Common myeloid progenitor, CD34-positive (primary cell): ENCODE data around the gene FAM151A.

Experiments
- CTCF ChIA-PET: fragments of 350-600 bp; sonication (Branson Sonifier 250); formaldehyde crosslinking; loops from one replicate; lab custom pipeline; 2021; ENCODE audit warnings: antibody characterized with exemption; lab: Charles Lee
- POLR2A ChIA-PET: fragments of 350-600 bp; sonication (Branson Sonifier 250); formaldehyde crosslinking; loops from one replicate; lab custom pipeline; 2021; ENCODE audit warnings: antibody characterized with exemption; lab: Charles Lee
- DNase-seq, 3 donors: peaks; one replicate each; pipeline versions ENCODE4 v3.0.0 to v3.0.0-alpha.2; 2013
- H3K27ac ChIP-seq, 2 experiments: 1 replicate in 1 of 2; 2 replicates in 1 of 2; pipeline ENCODE4 v1.7.0; 2013; ENCODE audit warnings: inconsistent platforms in 2 of 2, low read length in 2 of 2, mild to moderate bottlenecking in 2 of 2, low read depth in 1 of 2, moderate library complexity in 1 of 2; ENCODE audit not compliant: severe bottlenecking in 2 of 2, insufficient read depth in 1 of 2, poor library complexity in 1 of 2
- H3K27me3 ChIP-seq, 5 experiments: replicated peaks in 2 of 5; 1 replicate in 3 of 5; 2 replicates in 2 of 5; pipeline versions ENCODE4 v1.6.1 to v1.7.0; 2013; ENCODE audit warnings: low read length in 4 of 5, mild to moderate bottlenecking in 2 of 5, moderate library complexity in 2 of 5, inconsistent platforms in 1 of 5; ENCODE audit not compliant: insufficient read depth in 5 of 5, control insufficient read depth in 4 of 5
- H3K36me3 ChIP-seq, 4 experiments: 1 replicate in 2 of 4; 2 replicates in 2 of 4; pipeline versions ENCODE4 v1.6.1 to v1.7.0; 2013; ENCODE audit warnings: low read length in 3 of 4, control low read depth in 1 of 4, mild to moderate bottlenecking in 1 of 4; ENCODE audit not compliant: control insufficient read depth in 4 of 4, insufficient read depth in 4 of 4
- H3K4me1 ChIP-seq, 4 experiments: 1 replicate in 3 of 4; 2 replicates in 1 of 4; pipeline versions ENCODE4 v1.6.1 to v1.7.1; 2013; ENCODE audit warnings: low read length in 3 of 4, mild to moderate bottlenecking in 3 of 4, control low read depth in 1 of 4, inconsistent platforms in 1 of 4, moderate library complexity in 1 of 4; ENCODE audit not compliant: control insufficient read depth in 4 of 4, insufficient read depth in 4 of 4; ENCODE audit errors: control extremely low read depth in 1 of 4
- H3K4me3 ChIP-seq, 7 experiments: 1 replicate in 4 of 7; 2 replicates in 3 of 7; pipeline versions ENCODE4 v1.5.1 to v1.7.0; 2013; ENCODE audit warnings: mild to moderate bottlenecking in 7 of 7, low read length in 6 of 7, moderate library complexity in 6 of 7, inconsistent platforms in 2 of 7, low read depth in 2 of 7, control low read depth in 1 of 7; ENCODE audit not compliant: insufficient read depth in 4 of 7, control insufficient read depth in 1 of 7; ENCODE audit errors: extremely low read depth in 1 of 7
- H3K9me3 ChIP-seq, 5 experiments: 1 replicate in 4 of 5; 2 replicates in 1 of 5; pipeline versions ENCODE4 v1.6.1 to v1.7.1; 2013; ENCODE audit warnings: low read length in 4 of 5, mild to moderate bottlenecking in 2 of 5, inconsistent platforms in 1 of 5, low read depth in 1 of 5, moderate library complexity in 1 of 5; ENCODE audit not compliant: control insufficient read depth in 4 of 5, insufficient read depth in 2 of 5; ENCODE audit errors: control extremely low read depth in 1 of 5
- whole genome bisulfite sequencing: methylation state at CpG from one replicate; pipeline ENCODE4 v1.1.5; 2013; ENCODE audit not compliant: insufficient coverage; 5-methylcytosine and 5-hydroxymethylcytosine counted together

FAM151A gene

DNA sequence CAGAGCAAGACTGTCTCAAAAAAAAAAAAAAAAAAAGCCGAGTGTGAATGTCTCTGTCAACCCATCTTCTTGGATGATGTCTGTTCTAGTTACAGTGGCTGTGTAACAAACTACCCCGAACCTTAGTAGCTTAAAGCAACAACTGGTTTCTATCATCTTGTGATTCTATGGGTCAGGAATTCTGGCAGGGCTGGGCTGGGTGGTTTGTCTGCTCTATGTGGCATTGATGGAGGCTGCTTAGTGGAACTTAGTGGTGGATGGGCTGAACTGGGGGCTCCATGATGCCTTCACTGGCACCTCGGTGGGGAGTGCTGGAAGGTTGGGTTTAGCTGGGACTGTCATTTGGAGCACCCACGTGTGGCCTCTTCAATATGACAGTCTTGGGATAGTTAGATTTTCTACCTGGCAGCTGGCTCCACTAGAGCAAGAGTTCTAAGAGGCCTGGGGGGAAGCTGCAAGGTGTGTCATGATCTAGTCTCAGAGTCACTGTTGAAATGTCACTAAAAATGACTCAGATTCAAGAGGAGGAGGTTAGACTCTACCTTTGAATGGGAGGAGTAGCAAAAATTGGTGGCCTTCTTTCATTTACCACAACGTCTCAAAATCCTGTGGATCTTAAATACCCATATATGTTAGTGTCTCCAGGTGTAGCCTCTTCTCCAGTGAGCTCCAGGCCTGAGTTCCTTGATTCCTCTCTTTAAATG, 56.7 kb downstream of the FAM151A start:
- no peaks in the 10 kb centered on the region for H3K27me3 ChIP-seq
- 100% methylated on average over 2 of the region's 5 CpGs for WGBS
- H3K36me3 ChIP-seq: no peaks in the 10 kb centered on the region
- no peaks in the 10 kb centered on the region for H3K9me3 ChIP-seq
- CTCF ChIA-PET: interaction anchor here (0.7 to 2.6 kb wide), 2 partner anchors 11 to 19 kb away, joined by 3 to 9 read pairs; partner anchors contain the start of gene ACOT11
- H3K27ac ChIP-seq: no peak overlapping the region
- peaks cover 0 to 55% (median 22%) of the 10 kb centered on the region in 4 experiments for H3K4me1 ChIP-seq
- H3K4me3 ChIP-seq: no peak overlapping the region
- POLR2A ChIA-PET: interaction anchor here (0.7 kb wide), 1 partner anchor 29 kb away, joined by 6 read pairs; no protein-coding TSS in a partner anchor
- no peak for DNase-seq

DNA sequence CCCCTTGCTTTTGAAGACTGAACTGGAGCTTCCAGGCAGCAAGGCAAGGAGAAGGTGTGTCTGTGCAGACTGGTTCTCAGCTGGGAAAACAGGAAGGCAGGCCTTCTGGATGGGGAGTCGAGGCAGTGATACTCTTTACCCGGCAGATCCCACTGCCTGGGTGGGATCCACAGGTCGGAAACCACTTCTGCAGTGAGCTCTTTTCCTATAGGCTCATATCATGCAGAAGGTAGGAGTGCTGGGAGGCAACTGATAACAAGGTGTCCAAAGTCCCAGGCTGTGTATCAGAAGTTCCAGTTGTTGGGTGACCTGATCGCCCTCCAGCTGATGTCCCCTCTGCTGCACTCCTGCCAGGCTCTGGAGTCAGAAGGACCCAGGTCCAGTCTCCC, 58.2 kb downstream of the FAM151A start:
- POLR2A ChIA-PET: interaction anchor here (1.4 kb wide), 1 partner anchor 17 kb away, joined by 4 read pairs; the partner anchor contains the start of gene ACOT11
- no peak overlapping the region for H3K27ac ChIP-seq
- H3K27me3 ChIP-seq: no peaks in the 10 kb centered on the region
- H3K36me3 ChIP-seq: no peaks in the 10 kb centered on the region
- H3K4me3 ChIP-seq: no peak overlapping the region
- no peak for DNase-seq
- H3K9me3 ChIP-seq: no peaks in the 10 kb centered on the region
- CTCF ChIA-PET: interaction anchor here (0.7 to 2.6 kb wide), 4 partner anchors 10 to 17 kb away, joined by 3 to 9 read pairs (median 5); partner anchors contain the start of gene ACOT11
- peaks cover 0 to 40% (median 13%) of the 10 kb centered on the region in 4 experiments for H3K4me1 ChIP-seq
- 100% methylated on average over 4 of the region's 4 CpGs for WGBS

- H3K4me3 ChIP-seq: peak overlapping the region in 1 of 7 experiments; percentile 6
- whole genome bisulfite sequencing: 62% methylated on average over 8 of the region's 17 CpGs
- no peak overlapping the region for H3K27ac ChIP-seq
- CTCF ChIA-PET: interaction anchor here (0.7 to 2.6 kb wide), 6 partner anchors 8 to 16 kb away, joined by 3 to 9 read pairs (median 4); partner anchors contain the start of gene ACOT11
- peaks cover 0 to 2% (median 0%) of the 10 kb centered on the region in 4 experiments for H3K36me3 ChIP-seq
- DNase-seq: no peak
- peaks cover 0 to 34% (median 15%) of the 10 kb centered on the region in 4 experiments for H3K4me1 ChIP-seq
- H3K9me3 ChIP-seq: no peaks in the 10 kb centered on the region
- POLR2A ChIA-PET: interaction anchor here (1.4 kb wide), 1 partner anchor 17 kb away, joined by 4 read pairs; the partner anchor contains the start of gene ACOT11
- no peaks in the 10 kb centered on the region for H3K27me3 ChIP-seq
Observed at GRCh38 chr1:54564312-54565112, 58.8 kb downstream of the FAM151A start.

DNA sequence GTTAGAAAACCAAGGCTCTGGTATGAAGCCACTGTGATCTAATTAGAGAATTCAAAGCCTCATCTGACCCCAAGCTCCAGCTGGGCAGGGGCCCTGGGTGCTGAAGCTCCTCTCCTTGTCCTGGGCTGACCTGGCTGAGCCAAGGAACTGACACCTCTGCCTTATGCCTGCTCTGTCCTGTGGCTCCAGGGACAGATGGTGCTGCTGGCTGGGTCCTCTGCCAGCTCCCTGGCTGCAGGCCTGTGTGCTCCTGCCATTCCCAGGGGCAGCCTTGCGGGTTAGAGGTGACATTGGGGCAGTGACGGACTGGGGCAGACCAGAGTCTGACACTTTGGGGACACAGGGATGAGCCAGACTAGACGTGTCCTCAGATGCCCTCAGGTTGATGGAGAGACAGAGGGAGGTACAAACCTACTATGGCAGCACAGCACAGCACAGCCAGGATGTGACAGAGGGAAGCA, 63.5 kb downstream of the FAM151A start:
- H3K9me3 ChIP-seq: peaks cover 0 to 5% (median 0%) of the 10 kb centered on the region in 5 experiments
- no peak for DNase-seq
- 91% methylated on average over 3 of the region's 3 CpGs for WGBS
- no peak overlapping the region for H3K4me3 ChIP-seq
- ChIA-PET CTCF (interaction anchor here (0.6 to 4.3 kb wide), 4 partner anchors 12 to 251 kb away, joined by 3 to 21 read pairs (median 3); partner anchors contain the start of gene ACOT11), POLR2A (no interaction called here)
- H3K36me3 ChIP-seq: peaks cover 0 to 2% (median 0%) of the 10 kb centered on the region in 4 experiments
- H3K27ac ChIP-seq: no peak overlapping the region
- no peaks in the 10 kb centered on the region for H3K27me3 ChIP-seq
- peaks cover 6 to 36% (median 27%) of the 10 kb centered on the region in 4 experiments for H3K4me1 ChIP-seq
